DOHH2 (cell line): ENCODE measurements around the gene SLC25A28.

ENCODE experiments used
- H3F3A ChIP-seq: fragments of 200-600 bp; sonication (generic), shearing (Covaris generic); 2 replicates; pipeline ENCODE4 v1.6.0; 2016; ENCODE audit warnings: antibody characterized with exemption, mild to moderate bottlenecking; ENCODE audit not compliant: control insufficient read depth, insufficient read depth
- H3K27ac ChIP-seq: fragments of 200-600 bp; sonication (generic); 2 replicates; pipeline ENCODE4 v1.5.1; 2014; ENCODE audit warnings: low read depth, mild to moderate bottlenecking, low read length, moderate library complexity
- H3K27me3 ChIP-seq: fragments of 200-600 bp; sonication (generic); 2 replicates; pipeline ENCODE4 v1.6.1; 2014; ENCODE audit warnings: mild to moderate bottlenecking, low read length, mixed read lengths; ENCODE audit not compliant: control insufficient read depth
- H3K36me3 ChIP-seq: fragments of 200-600 bp; sonication (generic); 2 replicates; pipeline ENCODE4 v1.6.1; 2014; ENCODE audit warnings: mild to moderate bottlenecking, low read length, moderate library complexity, mixed read lengths; ENCODE audit not compliant: control insufficient read depth
- H3K4me1 ChIP-seq: fragments of 200-600 bp; sonication (generic); 2 replicates; pipeline ENCODE4 v1.6.1; 2014; ENCODE audit warnings: mild to moderate bottlenecking, low read length, mixed read lengths; ENCODE audit not compliant: control insufficient read depth
- H3K4me2 ChIP-seq: fragments of 200-600 bp; sonication (generic); 2 replicates; pipeline ENCODE4 v1.6.0; 2014; ENCODE audit warnings: mild to moderate bottlenecking, low read length, moderate library complexity
- H3K4me3 ChIP-seq: fragments of 200-600 bp; sonication (generic); 2 replicates; pipeline ENCODE4 v1.5.1; 2014; ENCODE audit warnings: mild to moderate bottlenecking, low read length, mixed read lengths
- H3K79me2 ChIP-seq: fragments of 200-600 bp; sonication (generic); 2 replicates; pipeline ENCODE4 v1.6.1; 2014; ENCODE audit warnings: mild to moderate bottlenecking, low read length, mixed read lengths; ENCODE audit not compliant: control insufficient read depth
- H3K9me2 ChIP-seq: fragments of 200-600 bp; sonication (generic); replicated peaks from 2 replicates; pipeline ENCODE4 v1.6.1; 2014; ENCODE audit warnings: mild to moderate bottlenecking, low read length, mixed read lengths; ENCODE audit not compliant: control insufficient read depth
- H3K9me3 ChIP-seq: fragments of 200-600 bp; sonication (generic); 2 replicates; pipeline ENCODE4 v1.6.1; 2014; ENCODE audit warnings: antibody characterized with exemption, low read length, mixed read lengths; ENCODE audit not compliant: control insufficient read depth, insufficient read depth
- H4K20me1 ChIP-seq: fragments of 200-600 bp; sonication (generic); 2 replicates; pipeline ENCODE4 v1.6.0; 2014; ENCODE audit warnings: low read depth, mild to moderate bottlenecking, antibody characterized with exemption, low read length, moderate library complexity; ENCODE audit not compliant: control insufficient read depth, insufficient read depth
- EZH2phosphoT487 ChIP-seq: fragments of 200-600 bp; sonication (generic); IDR thresholded peaks from 2 replicates; pipeline ENCODE4 v1.6.1; 2017; ENCODE audit warnings: borderline replicate concordance, mild to moderate bottlenecking, antibody characterized with exemption, low read length, moderate library complexity, mixed read lengths
- TF ChIP-seq, protein P1 (sequence below): fragments of 200-600 bp; sonication (generic); IDR thresholded peaks from one replicate; pipeline ENCODE4 v1.5.1; 2014; ENCODE audit warnings: antibody characterized with exemption, mild to moderate bottlenecking, low read depth, low read length; ENCODE audit not compliant: poor library complexity, severe bottlenecking

The SLC25A28 gene

GRCh38 chr10:99582255-99582770 lies 37.9 kb downstream of the SLC25A28 start:
- no peaks in the 10 kb centered on the region for H3K9me2 ChIP-seq
- H3K27me3 ChIP-seq = peaks cover 7% of the 10 kb centered on the region; the same call in 1 of the 2 replicates
- no peaks in the 10 kb centered on the region for H3K4me1 ChIP-seq

GRCh38 chr10:99579971-99580370 lies 40.3 kb downstream of the SLC25A28 start:
- Histone ChIP-seq H3K9me2 (no peaks in the 10 kb centered on the region), H3K4me3 (no peak overlapping the region), H3K36me3 (no peaks in the 10 kb centered on the region), H3K79me2 (no peaks in the 10 kb centered on the region), H3K4me2 (no peak overlapping the region), H3K27ac (no peak overlapping the region), H4K20me1 (no peaks in the 10 kb centered on the region), H3K9me3 (no peaks in the 10 kb centered on the region), H3K4me1 (no peaks in the 10 kb centered on the region), H3K27me3 (peaks cover 7% of the 10 kb centered on the region; the same call in 1 of the 2 replicates), H3F3A (no peaks in the 10 kb centered on the region)
- no peak for TF ChIP-seq EZH2phosphoT487
- TF ChIP-seq, protein P1, sequence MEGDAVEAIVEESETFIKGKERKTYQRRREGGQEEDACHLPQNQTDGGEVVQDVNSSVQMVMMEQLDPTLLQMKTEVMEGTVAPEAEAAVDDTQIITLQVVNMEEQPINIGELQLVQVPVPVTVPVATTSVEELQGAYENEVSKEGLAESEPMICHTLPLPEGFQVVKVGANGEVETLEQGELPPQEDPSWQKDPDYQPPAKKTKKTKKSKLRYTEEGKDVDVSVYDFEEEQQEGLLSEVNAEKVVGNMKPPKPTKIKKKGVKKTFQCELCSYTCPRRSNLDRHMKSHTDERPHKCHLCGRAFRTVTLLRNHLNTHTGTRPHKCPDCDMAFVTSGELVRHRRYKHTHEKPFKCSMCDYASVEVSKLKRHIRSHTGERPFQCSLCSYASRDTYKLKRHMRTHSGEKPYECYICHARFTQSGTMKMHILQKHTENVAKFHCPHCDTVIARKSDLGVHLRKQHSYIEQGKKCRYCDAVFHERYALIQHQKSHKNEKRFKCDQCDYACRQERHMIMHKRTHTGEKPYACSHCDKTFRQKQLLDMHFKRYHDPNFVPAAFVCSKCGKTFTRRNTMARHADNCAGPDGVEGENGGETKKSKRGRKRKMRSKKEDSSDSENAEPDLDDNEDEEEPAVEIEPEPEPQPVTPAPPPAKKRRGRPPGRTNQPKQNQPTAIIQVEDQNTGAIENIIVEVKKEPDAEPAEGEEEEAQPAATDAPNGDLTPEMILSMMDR = no peak

More at GRCh38 chr10:99582255-99582770, 37.9 kb downstream of the SLC25A28 start:
- Histone ChIP-seq H3K36me3 (no peaks in the 10 kb centered on the region), H3K9me3 (no peaks in the 10 kb centered on the region), H4K20me1 (no peaks in the 10 kb centered on the region), H3K4me3 (no peak overlapping the region), H3F3A (no peaks in the 10 kb centered on the region), H3K4me2 (no peak overlapping the region), H3K27ac (no peak overlapping the region), H3K79me2 (no peaks in the 10 kb centered on the region)
- TF ChIP-seq EZH2phosphoT487 = no peak

GRCh38 chr10:99573790-99574189 lies 46.4 kb downstream of the SLC25A28 start:
- Histone ChIP-seq H3K9me2 (no peaks in the 10 kb centered on the region), H3K79me2 (no peaks in the 10 kb centered on the region), H3F3A (no peaks in the 10 kb centered on the region), H3K27ac (no peak overlapping the region), H3K4me2 (no peak overlapping the region), H3K4me1 (no peaks in the 10 kb centered on the region), H3K27me3 (no peaks in the 10 kb centered on the region), H4K20me1 (no peaks in the 10 kb centered on the region), H3K9me3 (no peaks in the 10 kb centered on the region), H3K36me3 (no peaks in the 10 kb centered on the region), H3K4me3 (no peak overlapping the region)
- TF ChIP-seq, protein P1 = no peak
- no peak for TF ChIP-seq EZH2phosphoT487

GRCh38 chr10:99571816-99572215 lies 48.4 kb downstream of the SLC25A28 start:
- Histone ChIP-seq H3K9me2 (no peaks in the 10 kb centered on the region), H3F3A (no peaks in the 10 kb centered on the region), H3K27ac (no peak overlapping the region), H3K4me3 (no peak overlapping the region), H3K4me1 (no peaks in the 10 kb centered on the region), H3K4me2 (no peak overlapping the region), H3K79me2 (no peaks in the 10 kb centered on the region), H3K36me3 (no peaks in the 10 kb centered on the region), H4K20me1 (no peaks in the 10 kb centered on the region), H3K27me3 (no peaks in the 10 kb centered on the region), H3K9me3 (no peaks in the 10 kb centered on the region)
- TF ChIP-seq, protein P1 = no peak
- TF ChIP-seq EZH2phosphoT487 = no peak
